Suprapubic skin (tissue), 4 donors: ENCODE results near the gene STPG4. TPM values are rescaled to one million over a fixed set of nuclear protein-coding genes. Genes with fewer than 3 reads are reported as not detected.

Source experiments
- DNase-seq, 2 donors: peaks; one replicate each; pipeline ENCODE4 v3.0.0-alpha.2; 2019; ENCODE audit warnings: low spot score in 2 of 2
- H3K27ac ChIP-seq: fragments of 200-600 bp; sonication (generic); one replicate; pipeline ENCODE4 v1.5.1; 2019
- H3K27me3 ChIP-seq: fragments of 200-600 bp; sonication (generic); one replicate; pipeline ENCODE4 v1.5.1; 2019
- H3K36me3 ChIP-seq: fragments of 200-600 bp; sonication (generic); one replicate; pipeline ENCODE4 v1.5.1; 2019
- H3K4me1 ChIP-seq: fragments of 200-600 bp; sonication (generic); one replicate; pipeline ENCODE4 v1.5.1; 2019
- H3K4me3 ChIP-seq: fragments of 200-600 bp; sonication (generic); one replicate; pipeline ENCODE4 v1.5.1; 2019; ENCODE audit warnings: mild to moderate bottlenecking
- H3K9me3 ChIP-seq: fragments of 200-600 bp; sonication (generic); one replicate; pipeline ENCODE4 v1.5.1; 2019
- CTCF ChIP-seq, 2 donors: fragments of 200-600 bp in 1 of 2; fragments of 450-650 bp in 1 of 2; sonication (generic) in 1 of 2; IDR thresholded peaks; one replicate each; pipeline ENCODE4 v1.5.1; 2016 to 2019; ENCODE audit warnings: antibody characterized with exemption in 2 of 2, mild to moderate bottlenecking in 1 of 2, moderate library complexity in 1 of 2
- EP300 ChIP-seq: sonication (generic); formaldehyde crosslinking; IDR thresholded peaks from one replicate; pipeline ENCODE4 v1.6.1; 2017; ENCODE audit warnings: antibody characterized with exemption
- POLR2A ChIP-seq, 2 donors: fragments of 450-650 bp; IDR thresholded peaks; one replicate each; pipeline ENCODE4 v1.6.1; 2017; ENCODE audit warnings: antibody characterized with exemption in 2 of 2, mild to moderate bottlenecking in 2 of 2, moderate library complexity in 2 of 2
- POLR2AphosphoS5 ChIP-seq, 3 donors: sonication (generic); formaldehyde crosslinking; IDR thresholded peaks; one replicate each; pipeline ENCODE4 v1.6.1; 2017; ENCODE audit warnings: antibody characterized with exemption in 3 of 3
- WGBS: methylation state at CpG from one replicate; pipeline ENCODE4 v1.1.5; 2018; 5-methylcytosine and 5-hydroxymethylcytosine counted together
- total RNA-seq, 4 donors: library from RNA; depleted of rRNA; stranded (reverse); fragments of >200 nt; gene quantifications; one replicate each; pipeline ENCODE4 v1.1.0, GENCODE V29; 2016

The STPG4 gene
- 1 to 10 TPM in 1 of 4 donors, under 1 TPM in 2, not detected in 1; 0.49 to 1.4 (median 0.91) TPM for total RNA-seq

- 85% methylated on average over 30 of the region's 30 CpGs for WGBS
- Histone ChIP-seq H3K27me3 (no peaks in the 10 kb centered on the region), H3K4me1 (no peaks in the 10 kb centered on the region), H3K27ac (no peak within 1 kb of the TSS), H3K4me3 (no peak within 1 kb of the TSS), H3K36me3 (peaks cover 54% of the 10 kb centered on the region), H3K9me3 (no peaks in the 10 kb centered on the region)
- no peak for DNase-seq
- TF ChIP-seq CTCF (IDR thresholded peaks at IDR 0.05) (no peak), POLR2AphosphoS5 (IDR thresholded peaks at IDR 0.05) (no peak), POLR2A (IDR thresholded peaks at IDR 0.05) (no peak), EP300 (no peak)
These were observed at the start of gene STPG4 for GRCh38 chr2:47155091-47155876. TSS of gene STPG4 (minus strand) at chr2:47155308. CDS start at chr2:47155251, 57 bp downstream.

- no peak for DNase-seq
- Histone ChIP-seq H3K4me1 (no peaks in the 10 kb centered on the region), H3K27me3 (no peaks in the 10 kb centered on the region), H3K4me3 (no peak overlapping the region), H3K9me3 (no peaks in the 10 kb centered on the region), H3K27ac (no peak overlapping the region), H3K36me3 (no peaks in the 10 kb centered on the region)
- WGBS: 82% methylated on average over 3 of the region's 3 CpGs
- no peak for TF ChIP-seq POLR2AphosphoS5 (IDR thresholded peaks at IDR 0.05)
- no peak for TF ChIP-seq EP300
- TF ChIP-seq POLR2A (IDR thresholded peaks at IDR 0.05): no peak
- no peak for TF ChIP-seq CTCF (IDR thresholded peaks at IDR 0.05)
These were observed 49.6 kb upstream of the STPG4 start for GRCh38 chr2:47204691-47205090.

- 78% methylated on average over 4 of the region's 4 CpGs for WGBS
- DNase-seq: no peak
- no peaks in the 10 kb centered on the region for H3K4me1 ChIP-seq
- H3K27ac ChIP-seq: no peak overlapping the region
- TF ChIP-seq POLR2AphosphoS5 (IDR thresholded peaks at IDR 0.05): no peak
- TF ChIP-seq POLR2A (IDR thresholded peaks at IDR 0.05): no peak
- no peak for TF ChIP-seq EP300
- no peak for TF ChIP-seq CTCF (IDR thresholded peaks at IDR 0.05)
- H3K27me3 ChIP-seq: no peaks in the 10 kb centered on the region
- H3K4me3 ChIP-seq: no peak overlapping the region
- H3K36me3 ChIP-seq: no peaks in the 10 kb centered on the region
- H3K9me3 ChIP-seq: no peaks in the 10 kb centered on the region
These were observed 48.9 kb upstream of the STPG4 start for GRCh38 chr2:47203995-47204394.

GRCh38 chr2:47201224-47201623, 46.1 kb upstream of the STPG4 start:
- DNase-seq: no peak
- 71% methylated on average over 2 of the region's 2 CpGs for WGBS
- Histone ChIP-seq H3K27me3 (no peaks in the 10 kb centered on the region), H3K27ac (no peak overlapping the region), H3K36me3 (no peaks in the 10 kb centered on the region), H3K9me3 (no peaks in the 10 kb centered on the region), H3K4me1 (no peaks in the 10 kb centered on the region), H3K4me3 (no peak overlapping the region)
- TF ChIP-seq POLR2AphosphoS5 (IDR thresholded peaks at IDR 0.05): no peak

- no peak for DNase-seq
- Histone ChIP-seq H3K27ac (no peak overlapping the region), H3K9me3 (no peaks in the 10 kb centered on the region), H3K27me3 (no peaks in the 10 kb centered on the region), H3K4me3 (no peak overlapping the region), H3K4me1 (no peaks in the 10 kb centered on the region), H3K36me3 (no peaks in the 10 kb centered on the region)
- 89% methylated on average over 3 of the region's 3 CpGs for WGBS
- TF ChIP-seq POLR2AphosphoS5 (IDR thresholded peaks at IDR 0.05): no peak
- TF ChIP-seq CTCF (IDR thresholded peaks at IDR 0.05): no peak
- no peak for TF ChIP-seq POLR2A (IDR thresholded peaks at IDR 0.05)
These were observed 43.9 kb upstream of the STPG4 start for GRCh38 chr2:47198985-47199451.
